Measurements from ENCODE around the gene SETD9. TPM values are rescaled to one million over a fixed set of nuclear protein-coding genes. Genes with fewer than 3 reads are reported as not detected.

SETD9 gene
- total and polyA plus RNA-seq, 2 experiments from 2014 or later, result 13.1 to 19.2 TPM

GRCh38 chr5:56950626-56951125 is 41.3 kb downstream of the SETD9 start:
- peaks cover 18% of the 10 kb centered on the region for H3K4me1 Mint-ChIP-seq
- H3K4me3 Mint-ChIP-seq, result peak overlapping the region; percentile 93
- DNase-seq (ENCODE audit: low spot score), result peak; percentile 75
- Histone ChIP-seq H3K27me3 (ENCODE audit: insufficient read depth) (peaks cover 19% of the 10 kb centered on the region), H3K79me2 (replicated peaks; ENCODE audit: insufficient read depth) (peaks cover 50% of the 10 kb centered on the region), H3K9me2 (ENCODE audit: insufficient read depth) (no peaks in the 10 kb centered on the region), H2AFZ (no peak overlapping the region; the same call in 1 of the 2 replicates), H4K20me1 (replicated peaks; ENCODE audit: insufficient read depth) (peaks cover 17% of the 10 kb centered on the region; the same call in 1 of the 2 replicates), H3K4me2 (peak overlapping the region; percentile 90), H3K4me1 (ENCODE audit: insufficient read depth) (peaks cover 6% of the 10 kb centered on the region; the same call in 1 of the 2 replicates), H3K4me3 (peak overlapping the region; percentile 89), H3K36me3 (ENCODE audit: insufficient read depth) (peaks cover 11% of the 10 kb centered on the region), H3F3A (replicated peaks; ENCODE audit: low read depth) (no peaks in the 10 kb centered on the region), H3K27ac (ENCODE audit: low read depth) (no peak overlapping the region)
- H3K27ac Mint-ChIP-seq, result peak overlapping the region; percentile 52; the same call in 1 of the 2 replicates
- TF ChIP-seq ZNF462 (CRISPR knock-in tag; IDR thresholded peaks at IDR 0.05) (no peak), EZH2 (IDR thresholded peaks at IDR 0.05; ENCODE audit: low read depth, unreplicated experiment) (no peak), ZNF114 (CRISPR knock-in tag; IDR thresholded peaks at IDR 0.05) (no peak), ZNF331 (CRISPR knock-in tag; IDR thresholded peaks at IDR 0.05; ENCODE audit: low read depth) (no peak), POLR2AphosphoS5 (IDR thresholded peaks at IDR 0.05; ENCODE audit: low read depth) (no peak), CREB1 (CRISPR knock-in tag; IDR thresholded peaks at IDR 0.05; ENCODE audit: low read depth) (no peak), CTCF (conservative IDR thresholded peaks at IDR 0.05; ENCODE audit: low read depth in 2 of 2) (no peak), REST (IDR thresholded peaks at IDR 0.05; ENCODE audit: unreplicated experiment) (no peak), JUNB (IDR thresholded peaks at IDR 0.05; ENCODE audit: unreplicated experiment) (no peak), STAT1 (IDR thresholded peaks at IDR 0.05; ENCODE audit: unreplicated experiment) (no peak), NANOG (IDR thresholded peaks at IDR 0.05; ENCODE audit: borderline replicate concordance) (no peak), EZH2phosphoT487 (IDR thresholded peaks at IDR 0.05; ENCODE audit: unreplicated experiment) (no peak), ETS1 (IDR thresholded peaks at IDR 0.05) (no peak)
- peaks cover 5% of the 10 kb centered on the region for H3K27me3 Mint-ChIP-seq (ENCODE audit: insufficient read depth, low read depth, poor library complexity)
- H3K36me3 Mint-ChIP-seq (ENCODE audit: low read depth), result peaks cover 22% of the 10 kb centered on the region
- H3K9me3 Mint-ChIP-seq, result no peaks in the 10 kb centered on the region
- ATAC-seq, result peak; percentile 71

Measured in GM23338 (cell line).